GM12878 (cell line): ENCODE data around the gene ANO6. TPM values are rescaled to one million over a fixed set of nuclear protein-coding genes. Genes with fewer than 3 reads are reported as not detected.

Experiments used
- ATAC-seq: fragments of 200-7000 bp; cut with Tn5 transposase; 3 replicates; pipeline ENCODE4 v1.9.1; 2020; ENCODE audit warnings: mild to moderate bottlenecking, moderate library complexity
- BruUV-seq: library from RNA; stranded (reverse); fragments of 400-500 nt; replicated peaks from 2 replicates; lab custom pipeline; 2021; lab: Mats Ljungman, UMichigan
- CTCF ChIA-PET: fragments of 300-600 bp; sonication (Branson Sonifier 250); formaldehyde crosslinking; extraction: SDS; loops from one replicate; lab custom pipeline; 2021; ENCODE audit warnings: inconsistent platforms; lab: Yijun Ruan, JAX
- POLR2A ChIA-PET: fragments of 350-600 bp; formaldehyde crosslinking; extraction: SDS; loops from one replicate; lab custom pipeline; 2021; ENCODE audit warnings: inconsistent platforms; lab: Charles Lee
- RAD21 ChIA-PET: fragments of 300-600 bp; sonication (Branson Sonifier 250); formaldehyde crosslinking; loops from one replicate; lab custom pipeline; 2023; ENCODE audit warnings: antibody characterized with exemption; ENCODE audit not compliant: unreplicated experiment; lab: Charles Lee
- SMC1A ChIA-PET: fragments of 300-600 bp; sonication (Branson Sonifier 250); formaldehyde crosslinking; loops from one replicate; lab custom pipeline; 2023; ENCODE audit not compliant: unreplicated experiment, uncharacterized antibody; lab: Charles Lee
- DNase-seq: peaks from one replicate; pipeline ENCODE4 v3.0.0-alpha.2; 2011; ENCODE audit warnings: low read depth, low spot score
- FAIRE-seq: peaks from 3 replicates; lab custom pipeline; 2011; peaks lifted over from hg19 to GRCh38; lab: Jason Lieb, UNC
- H2AFZ ChIP-seq: 2 replicates; pipeline ENCODE4 v1.6.0; 2011; ENCODE audit warnings: low read depth, low read length, control low read depth; ENCODE audit not compliant: control insufficient read depth
- H3K27ac ChIP-seq: 2 replicates; pipeline ENCODE4 v1.5.1; 2011; ENCODE audit warnings: control low read depth; ENCODE audit not compliant: control insufficient read depth, insufficient read depth
- H3K27me3 ChIP-seq, 2 experiments: replicated peaks in 1 of 2; 2 replicates each; pipeline versions ENCODE4 v1.6.0 to v1.6.1; 2011; ENCODE audit warnings: low read length in 1 of 2; ENCODE audit not compliant: control insufficient read depth in 2 of 2, insufficient read depth in 2 of 2
- H3K36me3 ChIP-seq, 2 experiments: 2 replicates each; pipeline ENCODE4 v1.5.1; 2011; ENCODE audit warnings: low read length in 1 of 2; ENCODE audit not compliant: control insufficient read depth in 2 of 2, insufficient read depth in 2 of 2
- H3K4me1 ChIP-seq: 2 replicates; pipeline ENCODE4 v1.6.1; 2011; ENCODE audit warnings: mild to moderate bottlenecking, low read length, moderate library complexity, mixed read lengths; ENCODE audit not compliant: control insufficient read depth, insufficient read depth
- H3K4me2 ChIP-seq: 2 replicates; pipeline ENCODE4 v1.6.0; 2011; ENCODE audit warnings: control low read depth; ENCODE audit not compliant: control insufficient read depth, insufficient read depth
- H3K4me3 ChIP-seq: fragments of 200-600 bp; sonication (generic); 2 replicates; pipeline ENCODE4 v1.5.1; 2016
- H3K79me2 ChIP-seq: 2 replicates; pipeline ENCODE4 v1.6.0; 2011; ENCODE audit warnings: low read length; ENCODE audit not compliant: control insufficient read depth, insufficient read depth
- H3K9ac ChIP-seq: 2 replicates; pipeline ENCODE4 v1.8.0; 2011; ENCODE audit warnings: low read length, control low read depth, mixed read lengths; ENCODE audit not compliant: control insufficient read depth, insufficient read depth
- H3K9me3 ChIP-seq: replicated peaks from 3 replicates; pipeline ENCODE4 v1.5.1; 2011; ENCODE audit warnings: mild to moderate bottlenecking, low read length; ENCODE audit not compliant: control insufficient read depth, insufficient read depth
- H4K20me1 ChIP-seq: 2 replicates; pipeline ENCODE4 v1.6.0; 2011; ENCODE audit not compliant: control insufficient read depth, insufficient read depth
- BMI1 ChIP-seq: fragments of 450-650 bp; IDR thresholded peaks from 2 replicates; pipeline ENCODE4 v1.6.1; 2016; ENCODE audit warnings: mild to moderate bottlenecking, moderate library complexity, borderline replicate concordance
- DPF2 ChIP-seq: fragments of 450-650 bp; IDR thresholded peaks from 2 replicates; pipeline ENCODE4 v1.6.1; 2017; ENCODE audit warnings: mild to moderate bottlenecking
- KDM1A ChIP-seq: fragments of 200-600 bp; sonication (generic); IDR thresholded peaks from 2 replicates; pipeline ENCODE4 v1.6.1; 2016; ENCODE audit warnings: borderline replicate concordance
- MAX ChIP-seq: IDR thresholded peaks from 2 replicates; pipeline ENCODE4 v1.6.1; 2012; ENCODE audit warnings: low read depth, low read length, improper control_type of control experiment
- NKRF ChIP-seq: fragments of 450-650 bp; conservative IDR thresholded peaks from 2 replicates; pipeline ENCODE4 v1.6.1; 2017; ENCODE audit warnings: mild to moderate bottlenecking, moderate library complexity
- NR2C2 ChIP-seq: IDR thresholded peaks from 2 replicates; pipeline ENCODE4 v1.6.1; 2011; ENCODE audit warnings: borderline replicate concordance, low read depth; ENCODE audit not compliant: control insufficient read depth, insufficient read length
- RAD21 ChIP-seq: IDR thresholded peaks from 2 replicates; pipeline ENCODE4 v1.6.1; 2011; ENCODE audit warnings: mild to moderate bottlenecking, low read depth, low read length, moderate library complexity; ENCODE audit not compliant: insufficient read depth
- SUZ12 ChIP-seq: fragments of 200-600 bp; sonication (generic); IDR thresholded peaks from one replicate; pipeline ENCODE4 v1.6.1; 2018; ENCODE audit warnings: antibody characterized with exemption, mild to moderate bottlenecking; ENCODE audit not compliant: unreplicated experiment
- ZNF622 ChIP-seq: fragments of 450-650 bp; IDR thresholded peaks from 2 replicates; pipeline ENCODE4 v1.6.1; 2017; ENCODE audit warnings: mild to moderate bottlenecking, inconsistent platforms
- ZZZ3 ChIP-seq: IDR thresholded peaks from 2 replicates; pipeline ENCODE4 v1.6.1; 2011; ENCODE audit warnings: low read depth; ENCODE audit not compliant: control insufficient read depth, insufficient read length
- WGBS: methylation state at CpG from one replicate; pipeline ENCODE4 v1.1.6; 2016; ENCODE audit warnings: low lambda C conversion rate; ENCODE audit not compliant: insufficient replicate concordance, insufficient coverage; ENCODE audit errors: missing lambda C conversion rate; 5-methylcytosine and 5-hydroxymethylcytosine counted together
- in situ Hi-C: fragments of 300-500 bp; cut with MboI; formaldehyde crosslinking; loops from 9 replicates; pipeline ENCODE4 v1.14.3; 2018; ENCODE audit warnings: mixed read lengths
- intact Hi-C: fragments of 100-400 bp; cut with micrococcal nuclease; formaldehyde crosslinking; loops from one replicate; pipeline ENCODE4 v1.14.2; 2022; ENCODE audit not compliant: unreplicated experiment
- polyA plus RNA-seq, 11 experiments: library from polyadenylated mRNA; depleted of rRNA in 4 of 11; unstranded in 6 of 11; stranded (reverse) in 5 of 11; fragments of >200 nt; fragmentation: Nextera tagmentation in 4 of 11; fragmentation: Illumina TruSeq in 1 of 11; extraction: Ambion mirVana in 4 of 11; extraction: Trizol in 1 of 11; gene quantifications; 1 replicate in 1 of 11; 2 replicates in 10 of 11; pipeline versions ENCODE4 v1.2.1 to v1.2.3, GENCODE V29; 2011 to 2016; ENCODE audit warnings: inconsistent platforms in 2 of 11, missing spikeins in 2 of 11, low read depth in 1 of 11
- total RNA-seq, 4 experiments: library from RNA; depleted of rRNA in 3 of 4; stranded (reverse); fragments of >200 nt in 3 of 4; fragmentation: Illumina TruSeq in 1 of 4; extraction: Trizol in 1 of 4; gene quantifications; 2 replicates each; pipeline versions ENCODE4 v1.2.1 to v1.2.3, GENCODE V29; 2013 to 2021
- TF ChIP-seq, protein P1 (sequence below), 3 experiments: IDR thresholded peaks in 2 of 3; conservative IDR thresholded peaks in 1 of 3; 2 replicates each; pipeline ENCODE4 v1.5.1; 2011; ENCODE audit warnings: low read depth in 3 of 3, low read length in 3 of 3, mild to moderate bottlenecking in 3 of 3, control low read depth in 2 of 3, moderate library complexity in 2 of 3, inconsistent platforms in 1 of 3, mixed read lengths in 1 of 3; ENCODE audit not compliant: control insufficient read depth in 2 of 3, insufficient read depth in 1 of 3; ENCODE audit errors: extremely low read depth in 1 of 3

The ANO6 gene
- total and polyA plus RNA-seq, 10 of the 15 experiments (the other 5 are each of a cell fraction or from before 2014, with no cell fraction given), result 4.6 to 30.3 (median 26.0) TPM

GRCh38 chr12:45429831-45430230, 213.9 kb downstream of the ANO6 start (continued):
- TF ChIP-seq SUZ12 (no peak), BMI1 (no peak), NR2C2 (no peak)
- TF ChIP-seq, all 136 proteins: peak for 0

DNA sequence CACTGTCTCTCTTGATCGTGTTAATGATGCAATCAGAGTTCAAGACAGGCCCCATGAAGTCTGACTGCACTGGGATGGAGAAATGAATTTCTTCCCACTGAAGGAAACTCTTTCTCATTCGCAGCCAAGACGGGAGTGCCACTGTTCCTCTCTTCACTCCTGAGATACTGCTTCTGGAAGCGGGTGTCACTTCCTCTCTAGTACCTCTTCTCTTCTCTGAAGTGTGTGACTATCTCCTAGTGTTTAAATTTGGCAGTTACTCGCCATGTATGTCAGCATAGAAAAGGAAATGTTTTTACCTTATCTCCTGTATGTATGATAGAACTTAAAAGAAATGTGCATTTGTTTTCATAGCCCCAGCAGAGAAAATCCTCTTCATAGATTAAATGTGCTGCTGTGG, 215.2 kb downstream of the ANO6 start:
- no peak for FAIRE-seq
- ChIA-PET SMC1A (no interaction called here), CTCF (no interaction called here), RAD21 (no interaction called here), POLR2A (no interaction called here)
- 96% methylated on average over 5 of the region's 5 CpGs for WGBS
- Histone ChIP-seq H3K79me2 (no peaks in the 10 kb centered on the region), H3K27me3 (no peaks in the 10 kb centered on the region), H3K27ac (no peak overlapping the region), H3K9me3 (no peaks in the 10 kb centered on the region), H3K9ac (no peak overlapping the region), H4K20me1 (no peaks in the 10 kb centered on the region), H3K4me3 (no peak overlapping the region), H3K36me3 (peaks cover 2 to 4% of the 10 kb centered on the region in 2 experiments; a peak in 2 of 4 replicates), H3K4me1 (no peaks in the 10 kb centered on the region), H3K4me2 (no peak overlapping the region), H2AFZ (no peak overlapping the region)
- intact Hi-C loops (no loop called here), in situ Hi-C loops (no loop called here)
- no peak for ATAC-seq
- no TSS peak for BruUV-seq
- no peak for DNase-seq
- TF ChIP-seq KDM1A, result no peak
- TF ChIP-seq DPF2, result no peak
- TF ChIP-seq ZNF622, result no peak
- no peak for TF ChIP-seq ZZZ3
- no peak for TF ChIP-seq SUZ12
- TF ChIP-seq RAD21, result peak; percentile 30; the same call in 1 of the 2 replicates
- no peak for TF ChIP-seq NKRF
- TF ChIP-seq, protein P1, sequence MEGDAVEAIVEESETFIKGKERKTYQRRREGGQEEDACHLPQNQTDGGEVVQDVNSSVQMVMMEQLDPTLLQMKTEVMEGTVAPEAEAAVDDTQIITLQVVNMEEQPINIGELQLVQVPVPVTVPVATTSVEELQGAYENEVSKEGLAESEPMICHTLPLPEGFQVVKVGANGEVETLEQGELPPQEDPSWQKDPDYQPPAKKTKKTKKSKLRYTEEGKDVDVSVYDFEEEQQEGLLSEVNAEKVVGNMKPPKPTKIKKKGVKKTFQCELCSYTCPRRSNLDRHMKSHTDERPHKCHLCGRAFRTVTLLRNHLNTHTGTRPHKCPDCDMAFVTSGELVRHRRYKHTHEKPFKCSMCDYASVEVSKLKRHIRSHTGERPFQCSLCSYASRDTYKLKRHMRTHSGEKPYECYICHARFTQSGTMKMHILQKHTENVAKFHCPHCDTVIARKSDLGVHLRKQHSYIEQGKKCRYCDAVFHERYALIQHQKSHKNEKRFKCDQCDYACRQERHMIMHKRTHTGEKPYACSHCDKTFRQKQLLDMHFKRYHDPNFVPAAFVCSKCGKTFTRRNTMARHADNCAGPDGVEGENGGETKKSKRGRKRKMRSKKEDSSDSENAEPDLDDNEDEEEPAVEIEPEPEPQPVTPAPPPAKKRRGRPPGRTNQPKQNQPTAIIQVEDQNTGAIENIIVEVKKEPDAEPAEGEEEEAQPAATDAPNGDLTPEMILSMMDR (IDR thresholded peaks at IDR 0.05 in 2 of 3, conservative IDR thresholded peaks at IDR 0.05 in 1 of 3; ENCODE audit: control insufficient read depth in 2 of 3, extremely low read depth in 1 of 3, insufficient read depth in 1 of 3, low read depth in 3 of 3, low read length in 3 of 3), result 0 out of 6 replicates have a peak, but pooled peaks of 1 of the 3 experiments have one; percentile 1
- no peak for TF ChIP-seq MAX
